GM19035 (cell line): ENCODE data around the gene NAALADL2.
"Not testable (repeated sequence)": the region's sequence is repeated elsewhere in the genome, so short reads cannot be mapped to it uniquely, and the experiment has no call there.

Experiments used
- ATAC-seq: cut with Tn5 transposase; IDR thresholded peaks from one replicate; pipeline ENCODE4 v1.9.1; 2021; ENCODE audit not compliant: unreplicated experiment

The NAALADL2 gene

GRCh38 chr3:175528693-175529092 is 669.6 kb downstream of the NAALADL2 start:
- not testable (repeated sequence) for ATAC-seq

- ATAC-seq = no peak
Measured at GRCh38 chr3:175535351-175535750, 676.2 kb downstream of the NAALADL2 start.

GRCh38 chr3:175546115-175546514 is 687.0 kb downstream of the NAALADL2 start:
- no peak for ATAC-seq

GRCh38 chr3:175552929-175553328 is 693.8 kb downstream of the NAALADL2 start:
- no peak for ATAC-seq

GRCh38 chr3:175554801-175555200 is 695.7 kb downstream of the NAALADL2 start:
- no peak for ATAC-seq

GRCh38 chr3:175558261-175558660 is 699.1 kb downstream of the NAALADL2 start:
- no peak for ATAC-seq

GRCh38 chr3:175564363-175564762 is 705.2 kb downstream of the NAALADL2 start:
- no peak for ATAC-seq

- no peak for ATAC-seq
Measured at GRCh38 chr3:175571096-175571495, 712.0 kb downstream of the NAALADL2 start.

- ATAC-seq = no peak
Measured at GRCh38 chr3:175573226-175573625, 714.1 kb downstream of the NAALADL2 start.

GRCh38 chr3:175580318-175580717 is 721.2 kb downstream of the NAALADL2 start:
- no peak for ATAC-seq

- ATAC-seq = no peak
Measured at GRCh38 chr3:175585898-175586297, 726.8 kb downstream of the NAALADL2 start.

- ATAC-seq = no peak
Measured at GRCh38 chr3:175590745-175591144, 731.6 kb downstream of the NAALADL2 start.

GRCh38 chr3:175591375-175591774 is 732.2 kb downstream of the NAALADL2 start:
- no peak for ATAC-seq

GRCh38 chr3:175593331-175593730 is 734.2 kb downstream of the NAALADL2 start:
- no peak for ATAC-seq

GRCh38 chr3:175598740-175599139 is 739.6 kb downstream of the NAALADL2 start:
- no peak for ATAC-seq

GRCh38 chr3:175601521-175601920 is 742.4 kb downstream of the NAALADL2 start:
- no peak for ATAC-seq

- no peak for ATAC-seq
Measured at GRCh38 chr3:175605851-175606250, 746.7 kb downstream of the NAALADL2 start.

GRCh38 chr3:175606650-175607318 is 747.6 kb downstream of the NAALADL2 start:
- ATAC-seq = no peak

- no peak for ATAC-seq
Measured at GRCh38 chr3:175608356-175608755, 749.2 kb downstream of the NAALADL2 start.

GRCh38 chr3:175608911-175609310 is 749.8 kb downstream of the NAALADL2 start:
- ATAC-seq = no peak

- ATAC-seq = no peak
Measured at GRCh38 chr3:175612487-175613196, 753.5 kb downstream of the NAALADL2 start.

GRCh38 chr3:175614107-175614506 is 755.0 kb downstream of the NAALADL2 start:
- not testable (repeated sequence) for ATAC-seq

GRCh38 chr3:175617247-175617646 is 758.1 kb downstream of the NAALADL2 start:
- ATAC-seq = no peak
